H1 (cell line): ENCODE data around the gene PYGB.

Source experiments
- BRCA1 ChIP-seq: IDR thresholded peaks from 2 replicates; pipeline ENCODE4 v1.6.1; 2012; ENCODE audit warnings: low read depth, low read length, improper control_type of control experiment
- CHD7 ChIP-seq: fragments of 300-600 bp; sonication (generic); IDR thresholded peaks from 2 replicates; pipeline ENCODE4 v1.7.1; 2012; ENCODE audit warnings: low read length, moderate library complexity, mild to moderate bottlenecking, inconsistent platforms; ENCODE audit not compliant: insufficient replicate concordance
- CTCF ChIP-seq, 3 experiments: IDR thresholded peaks; 1 replicate in 2 of 3; 2 replicates in 1 of 3; pipeline versions ENCODE4 v1.5.1 to v1.6.1; 2011; ENCODE audit warnings: low read length in 3 of 3, mild to moderate bottlenecking in 3 of 3, inconsistent platforms in 2 of 3, low read depth in 1 of 3, moderate library complexity in 1 of 3; ENCODE audit not compliant: insufficient read depth in 1 of 3; ENCODE audit errors: control extremely low read depth in 1 of 3
- EP300 ChIP-seq, 2 experiments: IDR thresholded peaks; 1 replicate in 1 of 2; 2 replicates in 1 of 2; pipeline ENCODE4 v1.6.1; 2011 to 2012; ENCODE audit warnings: low read depth in 2 of 2, low read length in 2 of 2, mild to moderate bottlenecking in 2 of 2, borderline replicate concordance in 1 of 2, inconsistent platforms in 1 of 2, moderate library complexity in 1 of 2
- EZH2 ChIP-seq: fragments of 200-600 bp; sonication (generic); IDR thresholded peaks from 2 replicates; pipeline ENCODE4 v1.7.1; 2012; ENCODE audit warnings: low read depth, mild to moderate bottlenecking, moderate library complexity, low read length, inconsistent platforms; ENCODE audit not compliant: severe bottlenecking
- GABPA ChIP-seq: IDR thresholded peaks from 2 replicates; pipeline ENCODE4 v1.6.1; 2011; ENCODE audit warnings: mild to moderate bottlenecking, low read length, moderate library complexity, borderline replicate concordance; ENCODE audit not compliant: insufficient read depth
- HDAC2 ChIP-seq, 2 experiments: fragments of 300-600 bp in 1 of 2; sonication (generic) in 1 of 2; IDR thresholded peaks; 2 replicates each; pipeline ENCODE4 v1.6.1; 2011 to 2012; ENCODE audit warnings: low read depth in 2 of 2, low read length in 2 of 2, mild to moderate bottlenecking in 2 of 2, moderate library complexity in 2 of 2, borderline replicate concordance in 1 of 2, inconsistent platforms in 1 of 2
- JUND ChIP-seq: IDR thresholded peaks from 2 replicates; pipeline ENCODE4 v1.6.1; 2011; ENCODE audit warnings: mild to moderate bottlenecking, improper control_type of control experiment, low read length
- POLR2A ChIP-seq, 2 experiments: IDR thresholded peaks; 1 replicate in 1 of 2; 2 replicates in 1 of 2; pipeline ENCODE4 v1.6.1; 2011; ENCODE audit warnings: low read depth in 2 of 2, low read length in 2 of 2, mild to moderate bottlenecking in 2 of 2; ENCODE audit errors: control extremely low read depth in 1 of 2
- RFX5 ChIP-seq: IDR thresholded peaks from 2 replicates; pipeline ENCODE4 v1.6.1; 2011; ENCODE audit warnings: low read depth, low read length, improper control_type of control experiment, borderline replicate concordance
- TAF1 ChIP-seq: IDR thresholded peaks from 2 replicates; pipeline ENCODE4 v1.6.1; 2011; ENCODE audit warnings: mild to moderate bottlenecking, low read depth, low read length
- YY1 ChIP-seq: IDR thresholded peaks from 2 replicates; pipeline ENCODE4 v1.6.1; 2011; ENCODE audit warnings: low read depth, mild to moderate bottlenecking, low read length
- ZNF274 ChIP-seq: IDR thresholded peaks from 2 replicates; pipeline ENCODE4 v1.7.0; 2012; ENCODE audit warnings: low read length, borderline replicate concordance; ENCODE audit errors: extremely low read depth
- TF ChIP-seq, protein P1 (sequence below): IDR thresholded peaks from 2 replicates; pipeline ENCODE4 v1.6.1; 2011; ENCODE audit warnings: low read depth, mild to moderate bottlenecking, low read length; ENCODE audit not compliant: insufficient read depth

GRCh38 chr20:25274891-25275812 is 27.3 kb downstream of the PYGB start:
- TF ChIP-seq JUND, result no peak
- TF ChIP-seq CTCF (IDR thresholded peaks at IDR 0.05; ENCODE audit: control extremely low read depth in 1 of 3, insufficient read depth in 1 of 3, low read depth in 1 of 3, low read length in 3 of 3), result no peak
- no peak for TF ChIP-seq POLR2A (IDR thresholded peaks at IDR 0.05; ENCODE audit: control extremely low read depth in 1 of 2, low read depth in 2 of 2, low read length in 2 of 2)
- no peak for TF ChIP-seq EP300 (IDR thresholded peaks at IDR 0.05; ENCODE audit: borderline replicate concordance in 1 of 2, low read depth in 2 of 2, low read length in 2 of 2)
- TF ChIP-seq, protein P1, sequence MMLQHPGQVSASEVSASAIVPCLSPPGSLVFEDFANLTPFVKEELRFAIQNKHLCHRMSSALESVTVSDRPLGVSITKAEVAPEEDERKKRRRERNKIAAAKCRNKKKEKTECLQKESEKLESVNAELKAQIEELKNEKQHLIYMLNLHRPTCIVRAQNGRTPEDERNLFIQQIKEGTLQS, result no peak
- TF ChIP-seq RFX5, result no peak
- TF ChIP-seq BRCA1, result no peak
- TF ChIP-seq ZNF274, result no peak
- no peak for TF ChIP-seq TAF1
- TF ChIP-seq EZH2, result no peak
- no peak for TF ChIP-seq GABPA
- TF ChIP-seq HDAC2 (IDR thresholded peaks at IDR 0.05; ENCODE audit: borderline replicate concordance in 1 of 2, low read depth in 2 of 2, low read length in 2 of 2), result no peak
- no peak for TF ChIP-seq YY1
- TF ChIP-seq CHD7, result no peak
